Panc1 (cell line): ENCODE data around the gene TMEM258. TPM values are rescaled to one million over a fixed set of nuclear protein-coding genes. Genes with fewer than 3 reads are reported as not detected.

Source experiments
- ATAC-seq: fragments of 200-7000 bp; cut with Tn5 transposase; 2 replicates; pipeline ENCODE4 v1.9.1; 2020; ENCODE audit warnings: mild to moderate bottlenecking, moderate library complexity
- BruUV-seq: library from RNA; stranded (reverse); fragments of 400-500 nt; replicated peaks from 2 replicates; lab custom pipeline; 2021; lab: Mats Ljungman, UMichigan
- CTCF ChIA-PET: fragments of 300-600 bp; sonication (Branson Sonifier 250); formaldehyde crosslinking; loops from one replicate; lab custom pipeline; 2022; ENCODE audit warnings: antibody characterized with exemption; lab: Charles Lee
- POLR2A ChIA-PET: fragments of 300-600 bp; sonication (Branson Sonifier 250); formaldehyde crosslinking; loops from one replicate; lab custom pipeline; 2022; ENCODE audit warnings: antibody characterized with exemption; lab: Charles Lee
- DNase-seq: peaks from one replicate; pipeline ENCODE4 v3.0.0-alpha.2; 2010; ENCODE audit warnings: low read depth, low spot score
- H3K27ac ChIP-seq: 2 replicates; pipeline ENCODE4 v1.5.1; 2011; ENCODE audit warnings: mild to moderate bottlenecking, low read length, inconsistent platforms
- H3K27me3 ChIP-seq: fragments of 200-500 bp; sonication (Bioruptor generic); 2 replicates; pipeline ENCODE4 v1.6.0; 2014; ENCODE audit warnings: low read length, inconsistent platforms; ENCODE audit not compliant: control insufficient read depth, insufficient read depth
- H3K36me3 ChIP-seq: fragments of 200-500 bp; sonication (Bioruptor generic); 2 replicates; pipeline ENCODE4 v1.5.1; 2014; ENCODE audit warnings: inconsistent platforms, mild to moderate bottlenecking, low read length, moderate library complexity; ENCODE audit not compliant: control insufficient read depth, insufficient read depth
- H3K4me1 ChIP-seq: 2 replicates; pipeline ENCODE4 v1.5.1; 2011; ENCODE audit warnings: inconsistent platforms, mild to moderate bottlenecking, low read length, moderate library complexity; ENCODE audit not compliant: control insufficient read depth, insufficient read depth
- H3K4me3 ChIP-seq, 2 experiments: 2 replicates each; pipeline ENCODE4 v1.5.1; 2011 to 2012; ENCODE audit warnings: low read depth in 2 of 2, low read length in 2 of 2, mild to moderate bottlenecking in 2 of 2, inconsistent platforms in 1 of 2, moderate library complexity in 1 of 2
- H3K9me3 ChIP-seq: fragments of 200-500 bp; sonication (Bioruptor generic); 2 replicates; pipeline ENCODE4 v1.5.1; 2014; ENCODE audit warnings: low read depth, mild to moderate bottlenecking, inconsistent platforms, low read length, moderate library complexity; ENCODE audit not compliant: control insufficient read depth, insufficient read depth
- CTCF ChIP-seq: fragments of 450-650 bp; IDR thresholded peaks from 2 replicates; pipeline ENCODE4 v1.5.1; 2017; ENCODE audit warnings: mild to moderate bottlenecking
- POLR2AphosphoS5 ChIP-seq: IDR thresholded peaks from 2 replicates; pipeline ENCODE4 v1.6.1; 2012; ENCODE audit warnings: mild to moderate bottlenecking, low read depth, low read length, moderate library complexity
- REST ChIP-seq, 2 experiments: IDR thresholded peaks; 2 replicates each; pipeline ENCODE4 v1.6.1; 2011 to 2012; ENCODE audit warnings: low read depth in 2 of 2, control low read depth in 1 of 2, low read length in 1 of 2, mild to moderate bottlenecking in 1 of 2, moderate library complexity in 1 of 2; ENCODE audit not compliant: insufficient read depth in 1 of 2
- SIN3A ChIP-seq: IDR thresholded peaks from 2 replicates; pipeline ENCODE4 v1.6.1; 2012; ENCODE audit warnings: low read depth, mild to moderate bottlenecking, low read length, moderate library complexity, borderline replicate concordance; ENCODE audit not compliant: insufficient read depth
- TCF7L2 ChIP-seq: IDR thresholded peaks from 2 replicates; pipeline ENCODE4 v1.6.1; 2011; ENCODE audit warnings: mild to moderate bottlenecking, low read depth, low read length, inconsistent platforms
- in situ Hi-C: cut with HindIII; loops from 2 replicates; pipeline ENCODE4 v1.10.0; 2016; ENCODE audit warnings: low sequenced_read_pairs, low pct_unique_long_range_greater_than_20kb
- intact Hi-C: fragments of 100-400 bp; cut with micrococcal nuclease; formaldehyde crosslinking; loops from one replicate; pipeline ENCODE4 v1.10.0; 2022; ENCODE audit not compliant: unreplicated experiment
- total RNA-seq: library from RNA; stranded (reverse); gene quantifications from one replicate; pipeline ENCODE4 v1.2.1, GENCODE V29; 2021; ENCODE audit not compliant: unreplicated experiment

The TMEM258 gene
- total RNA-seq, 1 experiment from 2014 or later = 139 TPM

GRCh38 chr11:61778357-61778886, 14.0 kb downstream of the TMEM258 start:
- ChIA-PET CTCF (interaction anchor here (0.8 kb wide), 1 partner anchor 34 kb away, joined by 3 read pairs; no protein-coding TSS in a partner anchor), POLR2A (no interaction called here)
- Histone ChIP-seq H3K4me1 (no peaks in the 10 kb centered on the region), H3K27me3 (no peaks in the 10 kb centered on the region), H3K36me3 (no peaks in the 10 kb centered on the region), H3K27ac (no peak overlapping the region), H3K9me3 (no peaks in the 10 kb centered on the region), H3K4me3 (no peak overlapping the region)
- in situ Hi-C loops (no loop called here), intact Hi-C loops (no loop called here)
- no peak for TF ChIP-seq CTCF
- TF ChIP-seq TCF7L2 = no peak
- TF ChIP-seq POLR2AphosphoS5 = no peak
- no peak for TF ChIP-seq REST (IDR thresholded peaks at IDR 0.05; ENCODE audit: insufficient read depth in 1 of 2, low read depth in 2 of 2, low read length in 1 of 2)
- no peak for TF ChIP-seq SIN3A
- DNase-seq (no peak), ATAC-seq (no peak)
- no TSS peak for BruUV-seq

- Histone ChIP-seq H3K27ac (no peak overlapping the region), H3K36me3 (no peaks in the 10 kb centered on the region), H3K27me3 (no peaks in the 10 kb centered on the region), H3K4me3 (no peak overlapping the region), H3K4me1 (peaks cover 1% of the 10 kb centered on the region; the same call in 1 of the 2 replicates), H3K9me3 (no peaks in the 10 kb centered on the region)
- ChIA-PET POLR2A (no interaction called here), CTCF (no interaction called here)
- no peak for DNase-seq
- no peak for ATAC-seq
- intact Hi-C loops (no loop called here), in situ Hi-C loops (no loop called here)
- TF ChIP-seq TCF7L2 = no peak
- no peak for TF ChIP-seq POLR2AphosphoS5
- no peak for TF ChIP-seq CTCF
- no peak for TF ChIP-seq REST (IDR thresholded peaks at IDR 0.05; ENCODE audit: insufficient read depth in 1 of 2, low read depth in 2 of 2, low read length in 1 of 2)
- no peak for TF ChIP-seq SIN3A
- no TSS peak for BruUV-seq
Observed at GRCh38 chr11:61777234-61778090, 14.9 kb downstream of the TMEM258 start.
